ENCODE results near the gene FKBP7. TPM values are rescaled to one million over a fixed set of nuclear protein-coding genes. Genes with fewer than 3 reads are reported as not detected.

The FKBP7 gene
- total RNA-seq, 1 donor from 2014 or later = 21.2 TPM

DNA sequence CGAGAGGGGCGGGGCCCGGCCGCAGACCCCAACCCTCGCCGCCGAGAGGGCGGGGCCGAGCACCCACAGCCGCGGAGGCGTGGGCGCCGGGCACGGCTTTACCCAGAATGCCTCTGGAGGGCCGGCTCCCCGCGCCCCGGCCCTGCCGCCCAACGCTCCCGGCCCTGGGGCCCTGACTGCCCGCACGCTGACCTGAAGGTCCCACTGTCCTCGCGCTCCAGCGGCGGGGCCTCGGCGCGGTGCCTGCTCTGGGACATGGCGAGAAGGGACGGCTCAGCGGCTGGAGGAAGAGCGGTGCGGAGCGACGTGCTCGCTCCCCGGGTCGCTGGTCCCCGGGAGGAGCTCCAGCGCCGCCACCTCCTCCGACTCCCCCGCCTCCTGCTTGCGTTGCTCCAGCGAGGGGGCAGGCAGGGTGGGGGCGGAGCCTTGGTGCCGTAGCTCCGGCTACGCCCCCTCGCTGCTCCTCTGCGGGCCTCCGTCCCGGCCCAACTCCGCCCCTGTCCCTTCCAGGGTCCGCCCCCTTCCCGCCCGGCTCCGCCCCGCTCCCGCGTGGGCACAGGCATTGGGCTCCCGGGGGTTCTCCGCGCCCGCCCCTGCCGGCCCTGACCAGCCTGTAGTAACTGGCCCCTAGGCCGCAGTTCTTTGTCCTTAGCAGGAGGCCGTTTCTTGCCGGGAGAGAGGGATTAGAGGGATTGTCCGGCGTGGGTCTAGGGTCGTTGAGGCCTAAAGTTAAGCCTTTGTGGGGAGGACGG, 27.4 kb downstream of the FKBP7 start, which contains the start of the genes PJVK and PRKRA:
Gene PJVK, plus strand, starts transcription at position 605 of the 752 bp plus-strand sequence. CDS start 2,032 bp downstream, outside the sequence.
Gene PRKRA, minus strand, starts transcription at position 402 of the 752 bp plus-strand sequence. Its CDS starts 145 bp downstream, at position 257.
- Mint-ChIP-seq H3K4me1 (ENCODE audit: low read depth, unreplicated experiment) (peaks cover 18% of the 10 kb centered on the region), H3K36me3 (ENCODE audit: unreplicated experiment) (no peaks in the 10 kb centered on the region), H3K27me3 (ENCODE audit: unreplicated experiment) (peaks cover 3% of the 10 kb centered on the region)

DNA sequence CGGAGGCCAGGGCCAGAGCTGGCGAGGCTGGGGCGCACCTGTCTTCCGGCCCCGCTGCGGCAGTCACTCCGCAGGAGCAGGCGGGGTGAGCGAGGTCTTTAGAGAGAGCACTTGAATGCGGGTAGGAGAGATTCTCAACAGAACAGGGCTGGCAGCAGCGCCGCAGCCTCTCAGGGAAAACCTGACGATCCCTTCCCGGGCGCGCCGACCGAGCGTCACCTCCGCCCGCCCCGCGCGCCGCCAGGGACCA, 28.0 kb downstream of the FKBP7 start:
- H3K27ac Mint-ChIP-seq (ENCODE audit: unreplicated experiment) = peak overlapping the region; percentile 79
- peak overlapping the region; percentile 93 for H3K4me3 Mint-ChIP-seq (ENCODE audit: unreplicated experiment)
- H3K27me3 Mint-ChIP-seq (ENCODE audit: unreplicated experiment) = peaks cover 3% of the 10 kb centered on the region
- peaks cover 18% of the 10 kb centered on the region for H3K4me1 Mint-ChIP-seq (ENCODE audit: low read depth, unreplicated experiment)
- H3K9me3 Mint-ChIP-seq (ENCODE audit: unreplicated experiment) = peaks cover 5% of the 10 kb centered on the region
- TF ChIP-seq, protein P1, sequence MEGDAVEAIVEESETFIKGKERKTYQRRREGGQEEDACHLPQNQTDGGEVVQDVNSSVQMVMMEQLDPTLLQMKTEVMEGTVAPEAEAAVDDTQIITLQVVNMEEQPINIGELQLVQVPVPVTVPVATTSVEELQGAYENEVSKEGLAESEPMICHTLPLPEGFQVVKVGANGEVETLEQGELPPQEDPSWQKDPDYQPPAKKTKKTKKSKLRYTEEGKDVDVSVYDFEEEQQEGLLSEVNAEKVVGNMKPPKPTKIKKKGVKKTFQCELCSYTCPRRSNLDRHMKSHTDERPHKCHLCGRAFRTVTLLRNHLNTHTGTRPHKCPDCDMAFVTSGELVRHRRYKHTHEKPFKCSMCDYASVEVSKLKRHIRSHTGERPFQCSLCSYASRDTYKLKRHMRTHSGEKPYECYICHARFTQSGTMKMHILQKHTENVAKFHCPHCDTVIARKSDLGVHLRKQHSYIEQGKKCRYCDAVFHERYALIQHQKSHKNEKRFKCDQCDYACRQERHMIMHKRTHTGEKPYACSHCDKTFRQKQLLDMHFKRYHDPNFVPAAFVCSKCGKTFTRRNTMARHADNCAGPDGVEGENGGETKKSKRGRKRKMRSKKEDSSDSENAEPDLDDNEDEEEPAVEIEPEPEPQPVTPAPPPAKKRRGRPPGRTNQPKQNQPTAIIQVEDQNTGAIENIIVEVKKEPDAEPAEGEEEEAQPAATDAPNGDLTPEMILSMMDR (IDR thresholded peaks at IDR 0.05; ENCODE audit: partially characterized antibody, unreplicated experiment) = no peak
- no peak for DNase-seq
- no peaks in the 10 kb centered on the region for H3K36me3 Mint-ChIP-seq (ENCODE audit: unreplicated experiment)

More for the DNA sequence above, 27.4 kb downstream of the FKBP7 start, which contains the start of the genes PJVK and PRKRA:
- H3K4me3 Mint-ChIP-seq (ENCODE audit: unreplicated experiment) = peak within 1 kb of the TSS; percentile 93
- H3K9me3 Mint-ChIP-seq (ENCODE audit: unreplicated experiment) = peaks cover 5% of the 10 kb centered on the region
- TF ChIP-seq, protein P1 (IDR thresholded peaks at IDR 0.05; ENCODE audit: partially characterized antibody, unreplicated experiment) = no peak
- peak; percentile 99 for DNase-seq
- H3K27ac Mint-ChIP-seq (ENCODE audit: unreplicated experiment) = peak within 1 kb of the TSS; percentile 100

DNA sequence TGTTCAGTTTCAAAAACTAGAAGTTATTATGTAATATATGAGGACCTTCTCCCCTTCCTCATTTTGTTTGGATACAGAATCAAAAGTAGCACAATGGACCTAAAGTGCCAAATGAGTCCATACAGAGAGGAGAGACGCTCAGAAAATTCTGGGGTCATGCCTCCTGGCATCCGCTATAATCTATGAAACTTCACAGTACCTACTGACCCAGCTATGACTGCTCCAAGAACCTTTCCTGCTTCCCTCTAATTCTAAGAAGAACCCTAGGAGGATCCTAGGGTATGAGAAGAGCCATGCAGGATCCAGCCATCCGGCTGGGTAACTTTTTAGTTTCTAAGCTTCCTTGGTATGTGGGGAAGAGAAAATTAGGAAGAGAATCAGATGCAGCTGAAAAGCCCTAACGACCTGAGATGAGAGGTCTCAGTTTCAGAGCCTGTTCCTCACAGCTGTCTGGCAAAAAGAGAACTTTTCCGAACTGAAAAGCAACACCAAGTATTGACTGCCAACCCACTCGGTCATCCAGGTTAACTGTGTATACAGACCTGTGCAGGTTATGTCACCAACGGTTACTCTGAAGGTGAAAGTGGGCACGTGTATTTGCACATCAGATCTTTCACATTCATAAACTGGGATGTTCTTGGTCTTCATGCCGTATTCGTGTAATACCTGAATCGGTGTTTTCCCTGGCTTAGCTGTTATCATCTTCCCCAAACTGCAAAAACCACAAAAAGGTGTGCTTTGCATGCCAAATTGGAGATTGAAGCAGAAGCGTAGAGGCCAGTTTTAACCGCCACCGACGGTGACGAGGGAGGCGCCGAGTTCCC, 28.5 kb downstream of the FKBP7 start:
- DNase-seq = no peak
- H3K4me1 Mint-ChIP-seq (ENCODE audit: low read depth, unreplicated experiment) = peaks cover 18% of the 10 kb centered on the region
- TF ChIP-seq, protein P1 (IDR thresholded peaks at IDR 0.05; ENCODE audit: partially characterized antibody, unreplicated experiment) = no peak
- peak overlapping the region; percentile 79 for H3K27ac Mint-ChIP-seq (ENCODE audit: unreplicated experiment)
- peak overlapping the region; percentile 93 for H3K4me3 Mint-ChIP-seq (ENCODE audit: unreplicated experiment)
- peaks cover 3% of the 10 kb centered on the region for H3K27me3 Mint-ChIP-seq (ENCODE audit: unreplicated experiment)
- H3K36me3 Mint-ChIP-seq (ENCODE audit: unreplicated experiment) = no peaks in the 10 kb centered on the region
- H3K9me3 Mint-ChIP-seq (ENCODE audit: unreplicated experiment) = peaks cover 5% of the 10 kb centered on the region

DNA sequence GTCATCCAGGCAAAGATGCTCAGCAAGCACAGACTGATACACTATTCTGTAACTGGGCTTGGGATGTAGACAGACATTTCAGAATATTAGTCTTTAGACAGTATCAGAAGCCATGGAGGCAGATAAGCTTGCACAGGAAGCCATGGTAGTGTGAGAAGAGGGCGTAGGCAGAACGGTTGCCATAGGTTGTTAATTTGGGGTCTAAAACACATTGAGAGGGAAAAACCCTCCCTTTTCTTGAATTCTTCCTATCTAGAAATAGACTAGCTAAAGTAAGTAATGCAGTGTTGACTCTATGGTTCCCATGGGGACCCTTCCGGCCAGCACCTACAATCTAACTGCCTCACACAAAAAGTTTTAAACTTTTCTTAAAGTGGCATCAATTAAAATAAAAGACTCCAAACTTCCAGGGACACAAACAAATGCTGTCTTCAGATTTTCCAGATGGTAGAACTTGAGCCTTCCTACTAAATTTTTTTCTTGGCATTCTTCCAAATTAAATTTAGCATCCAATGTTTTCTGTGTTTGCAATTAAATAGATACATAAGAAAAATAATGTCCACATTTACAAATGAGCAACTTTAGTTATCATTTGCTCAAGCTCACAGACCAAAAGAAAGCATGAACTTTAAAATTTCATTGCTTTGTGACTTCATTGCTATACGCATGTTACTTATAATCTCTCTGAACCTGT, 29.3 kb downstream of the FKBP7 start:
- H3K27ac Mint-ChIP-seq (ENCODE audit: unreplicated experiment) = no peak overlapping the region
- peaks cover 5% of the 10 kb centered on the region for H3K9me3 Mint-ChIP-seq (ENCODE audit: unreplicated experiment)
- TF ChIP-seq, protein P1 (IDR thresholded peaks at IDR 0.05; ENCODE audit: partially characterized antibody, unreplicated experiment) = no peak

More for the DNA sequence above, 29.3 kb downstream of the FKBP7 start:
- H3K36me3 Mint-ChIP-seq (ENCODE audit: unreplicated experiment) = no peaks in the 10 kb centered on the region
- no peak for DNase-seq
- H3K4me1 Mint-ChIP-seq (ENCODE audit: low read depth, unreplicated experiment) = peaks cover 18% of the 10 kb centered on the region
- H3K4me3 Mint-ChIP-seq (ENCODE audit: unreplicated experiment) = peak overlapping the region; percentile 93
- peaks cover 3% of the 10 kb centered on the region for H3K27me3 Mint-ChIP-seq (ENCODE audit: unreplicated experiment)
